Neural progenitor cell (in vitro differentiated cells): ENCODE results near the gene CRACDL. TPM values are rescaled to one million over a fixed set of nuclear protein-coding genes. Genes with fewer than 3 reads are reported as not detected.

Experiments
- DNase-seq: peaks from one replicate; pipeline ENCODE4 v3.0.0-alpha.2; 2016; ENCODE audit warnings: low spot score
- H2AFZ ChIP-seq: fragments of 200-600 bp; sonication (generic); replicated peaks from 2 replicates; pipeline ENCODE4 v1.6.1; 2016; ENCODE audit warnings: antibody characterized with exemption
- H3F3A ChIP-seq: fragments of 200-600 bp; sonication (generic); 2 replicates; pipeline ENCODE4 v1.6.1; 2016; ENCODE audit warnings: antibody characterized with exemption, low read depth
- H3K27ac ChIP-seq: fragments of 200-600 bp; sonication (generic); 2 replicates; pipeline ENCODE4 v1.5.1; 2016; ENCODE audit warnings: mild to moderate bottlenecking
- H3K27me3 ChIP-seq: fragments of 200-600 bp; sonication (generic); 2 replicates; pipeline ENCODE4 v1.6.1; 2016; ENCODE audit warnings: mild to moderate bottlenecking, moderate library complexity
- H3K36me3 ChIP-seq: fragments of 200-600 bp; sonication (generic); 2 replicates; pipeline ENCODE4 v1.5.1; 2016
- H3K4me1 ChIP-seq: fragments of 200-600 bp; sonication (generic); 2 replicates; pipeline ENCODE4 v1.6.1; 2016; ENCODE audit warnings: mixed run types
- H3K4me2 ChIP-seq: fragments of 200-600 bp; sonication (generic); 2 replicates; pipeline ENCODE4 v1.6.1; 2016
- H3K4me3 ChIP-seq: fragments of 200-600 bp; sonication (generic); 2 replicates; pipeline ENCODE4 v1.5.1; 2016
- H3K79me2 ChIP-seq: fragments of 200-600 bp; sonication (generic); 2 replicates; pipeline ENCODE4 v1.6.1; 2016; ENCODE audit warnings: low read depth
- H3K9ac ChIP-seq: fragments of 200-600 bp; sonication (generic); 2 replicates; pipeline ENCODE4 v1.6.1; 2016
- H3K9me3 ChIP-seq: fragments of 200-600 bp; sonication (generic); 2 replicates; pipeline ENCODE4 v1.5.1; 2016; ENCODE audit warnings: low read depth
- H4K20me1 ChIP-seq: fragments of 200-600 bp; sonication (generic); 2 replicates; pipeline ENCODE4 v1.6.1; 2016; ENCODE audit warnings: low read depth
- H3K27ac Mint-ChIP-seq: 3 replicates; pipeline ENCODE4 v1.8.0; 2021; ENCODE audit warnings: mixed read lengths
- H3K27me3 Mint-ChIP-seq: 2 replicates; pipeline ENCODE4 v1.8.0; 2022; ENCODE audit warnings: low read depth, mild to moderate bottlenecking, inconsistent platforms, moderate library complexity, mixed read lengths; ENCODE audit not compliant: insufficient read depth
- H3K36me3 Mint-ChIP-seq: 3 replicates; pipeline ENCODE4 v1.8.0; 2021; ENCODE audit warnings: mixed read lengths
- H3K4me1 Mint-ChIP-seq: 3 replicates; pipeline ENCODE4 v1.8.0; 2021; ENCODE audit warnings: mixed read lengths
- H3K4me3 Mint-ChIP-seq: 3 replicates; pipeline ENCODE4 v1.8.0; 2021; ENCODE audit warnings: mild to moderate bottlenecking, moderate library complexity, mixed read lengths
- H3K9me3 Mint-ChIP-seq: 3 replicates; pipeline ENCODE4 v1.8.0; 2020; ENCODE audit warnings: mixed read lengths
- CTCF ChIP-seq: fragments of 200-600 bp; sonication (generic); IDR thresholded peaks from 2 replicates; pipeline ENCODE4 v1.5.1; 2017; ENCODE audit warnings: antibody characterized with exemption, mild to moderate bottlenecking
- EZH2 ChIP-seq: fragments of 200-600 bp; sonication (generic); IDR thresholded peaks from 2 replicates; pipeline ENCODE4 v1.6.1; 2017; ENCODE audit warnings: antibody characterized with exemption, mild to moderate bottlenecking, moderate library complexity
- EZH2phosphoT487 ChIP-seq: fragments of 200-600 bp; sonication (generic); IDR thresholded peaks from 2 replicates; pipeline ENCODE4 v1.6.1; 2017; ENCODE audit warnings: antibody characterized with exemption
- total RNA-seq: library from RNA; depleted of rRNA; stranded (reverse); fragments of >200 nt; gene quantifications from 2 replicates; pipeline ENCODE4 v1.2.3, GENCODE V29; 2015; ENCODE audit warnings: low replicate concordance

The CRACDL gene
- total RNA-seq, 1 donor from 2014 or later, result 0.07 TPM

- no peaks in the 10 kb centered on the region for H3K36me3 Mint-ChIP-seq
- no peaks in the 10 kb centered on the region for H3K9me3 Mint-ChIP-seq
- H3K27ac ChIP-seq, result no peak overlapping the region
- H3K27me3 Mint-ChIP-seq, result peaks cover 13% of the 10 kb centered on the region
- H3K9ac ChIP-seq, result no peak overlapping the region
- no peaks in the 10 kb centered on the region for H3K79me2 ChIP-seq
- no peak for TF ChIP-seq CTCF
- no peak for TF ChIP-seq EZH2
- no peak for TF ChIP-seq EZH2phosphoT487
- H3K4me3 ChIP-seq, result no peak overlapping the region
- DNase-seq, result no peak
- H3K36me3 ChIP-seq, result no peaks in the 10 kb centered on the region
- H3K9me3 ChIP-seq, result no peaks in the 10 kb centered on the region
- no peak overlapping the region for H3K4me3 Mint-ChIP-seq
- no peaks in the 10 kb centered on the region for H3K4me1 Mint-ChIP-seq
- H2AFZ ChIP-seq, result no peak overlapping the region
- no peaks in the 10 kb centered on the region for H3F3A ChIP-seq
- H3K4me2 ChIP-seq, result no peak overlapping the region
- H4K20me1 ChIP-seq, result no peaks in the 10 kb centered on the region
- no peak overlapping the region for H3K27ac Mint-ChIP-seq
- H3K27me3 ChIP-seq, result peaks cover 20% of the 10 kb centered on the region
- no peaks in the 10 kb centered on the region for H3K4me1 ChIP-seq
Measured at GRCh38 chr2:98929920-98930319, 6.1 kb downstream of the CRACDL start.

- no peak overlapping the region for H3K9ac ChIP-seq
Measured at GRCh38 chr2:98928242-98928641, 7.8 kb downstream of the CRACDL start.

GRCh38 chr2:98927027-98927426 lies 9.0 kb downstream of the CRACDL start:
- no peaks in the 10 kb centered on the region for H3K4me1 Mint-ChIP-seq
- no peaks in the 10 kb centered on the region for H3K36me3 ChIP-seq
- peaks cover 2% of the 10 kb centered on the region for H3K27me3 Mint-ChIP-seq
- H3K27me3 ChIP-seq, result no peaks in the 10 kb centered on the region
- no peaks in the 10 kb centered on the region for H3K4me1 ChIP-seq
- H3K4me3 ChIP-seq, result no peak overlapping the region
- H2AFZ ChIP-seq, result no peak overlapping the region
- no peaks in the 10 kb centered on the region for H4K20me1 ChIP-seq
- H3K36me3 Mint-ChIP-seq, result no peaks in the 10 kb centered on the region
- TF ChIP-seq CTCF (no peak), EZH2 (no peak), EZH2phosphoT487 (no peak)
- H3K27ac Mint-ChIP-seq, result no peak overlapping the region
- no peaks in the 10 kb centered on the region for H3F3A ChIP-seq
- no peak overlapping the region for H3K4me2 ChIP-seq
- H3K27ac ChIP-seq, result no peak overlapping the region
- H3K9me3 Mint-ChIP-seq, result no peaks in the 10 kb centered on the region
- H3K9me3 ChIP-seq, result no peaks in the 10 kb centered on the region
- no peaks in the 10 kb centered on the region for H3K79me2 ChIP-seq
- no peak for DNase-seq
- H3K9ac ChIP-seq, result no peak overlapping the region
- H3K4me3 Mint-ChIP-seq, result no peak overlapping the region

More at GRCh38 chr2:98928242-98928641, 7.8 kb downstream of the CRACDL start:
- no peak for DNase-seq
- Histone ChIP-seq H3K79me2 (no peaks in the 10 kb centered on the region), H3K4me3 (no peak overlapping the region), H3K27ac (no peak overlapping the region), H2AFZ (no peak overlapping the region), H4K20me1 (no peaks in the 10 kb centered on the region), H3K4me2 (no peak overlapping the region), H3F3A (no peaks in the 10 kb centered on the region), H3K4me1 (no peaks in the 10 kb centered on the region), H3K27me3 (peaks cover 3% of the 10 kb centered on the region), H3K9me3 (no peaks in the 10 kb centered on the region), H3K36me3 (no peaks in the 10 kb centered on the region)
- Mint-ChIP-seq H3K9me3 (no peaks in the 10 kb centered on the region), H3K4me1 (no peaks in the 10 kb centered on the region), H3K27ac (no peak overlapping the region), H3K4me3 (no peak overlapping the region), H3K27me3 (peaks cover 2% of the 10 kb centered on the region), H3K36me3 (no peaks in the 10 kb centered on the region)
- TF ChIP-seq EZH2, result no peak
- TF ChIP-seq EZH2phosphoT487, result no peak
- TF ChIP-seq CTCF, result no peak
